GM19468 (cell line): ENCODE results near the gene RRP15.
"Not testable (repeated sequence)": the region's sequence is repeated elsewhere in the genome, so short reads cannot be mapped to it uniquely, and the experiment has no call there.

Experiments
- ATAC-seq: cut with Tn5 transposase; IDR thresholded peaks from one replicate; pipeline ENCODE4 v1.9.1; 2021; ENCODE audit warnings: mild to moderate bottlenecking, moderate library complexity, moderate number of reproducible peaks; ENCODE audit not compliant: unreplicated experiment; ENCODE audit errors: extremely low read depth

The RRP15 gene

DNA sequence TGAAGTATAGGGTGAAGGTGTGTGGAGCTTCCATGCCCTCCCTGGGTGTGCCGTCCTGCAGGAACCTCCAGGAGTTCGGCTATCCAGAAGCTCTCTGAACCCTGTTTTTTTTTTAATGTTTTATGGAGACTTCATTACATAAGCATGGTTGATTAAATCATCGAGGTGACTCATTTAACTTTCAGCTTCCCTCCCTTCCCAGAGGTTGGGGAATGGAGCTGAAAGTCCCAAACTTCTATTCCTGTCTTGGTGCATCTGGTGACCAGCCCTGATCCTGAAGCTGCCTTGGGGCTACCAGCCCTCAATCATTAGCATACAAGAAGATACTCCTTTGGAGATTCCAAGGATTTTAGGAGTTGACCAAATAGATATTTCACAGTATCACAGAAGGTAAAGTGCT is 9.5 kb downstream of the RRP15 start:
- ATAC-seq: no peak

DNA sequence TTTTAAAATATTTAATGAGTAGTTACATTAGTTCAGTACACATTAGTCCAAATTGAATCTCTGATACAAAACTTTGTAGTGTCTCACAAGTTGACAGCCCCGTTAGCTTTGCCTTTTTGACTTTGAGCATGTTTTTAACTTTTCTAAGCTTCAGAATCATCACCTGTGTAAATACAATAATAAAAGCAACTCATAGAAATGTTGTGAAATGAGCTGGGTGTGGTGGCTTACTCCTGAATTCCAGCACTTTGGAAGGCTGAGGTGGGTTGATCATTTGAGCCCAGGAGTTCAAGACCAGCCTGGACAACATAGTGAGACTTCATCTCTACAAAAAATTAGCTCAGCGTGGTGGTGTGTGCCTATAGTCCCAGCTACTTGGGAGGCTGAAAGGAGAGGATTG is 11.1 kb downstream of the RRP15 start:
- ATAC-seq: no peak

DNA sequence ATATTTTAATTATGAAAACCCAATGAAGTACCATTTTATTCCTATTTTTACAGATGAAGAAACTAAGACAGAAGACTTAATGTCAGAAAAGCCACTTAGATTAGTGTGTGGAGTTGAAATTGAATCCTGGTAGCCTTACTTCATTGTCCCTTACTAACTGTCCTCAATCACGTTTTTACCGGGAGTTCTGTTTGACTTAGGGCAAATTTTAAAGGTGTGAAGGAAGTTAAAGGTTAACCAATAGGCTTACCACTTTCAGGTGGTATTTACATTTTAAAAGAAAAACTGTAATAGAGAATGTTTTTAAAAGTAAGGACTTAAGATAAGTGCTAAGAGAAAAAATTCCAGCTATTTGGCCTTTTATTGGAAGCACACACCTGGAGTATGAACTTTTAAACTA is 12.4 kb downstream of the RRP15 start:
- ATAC-seq: no peak

DNA sequence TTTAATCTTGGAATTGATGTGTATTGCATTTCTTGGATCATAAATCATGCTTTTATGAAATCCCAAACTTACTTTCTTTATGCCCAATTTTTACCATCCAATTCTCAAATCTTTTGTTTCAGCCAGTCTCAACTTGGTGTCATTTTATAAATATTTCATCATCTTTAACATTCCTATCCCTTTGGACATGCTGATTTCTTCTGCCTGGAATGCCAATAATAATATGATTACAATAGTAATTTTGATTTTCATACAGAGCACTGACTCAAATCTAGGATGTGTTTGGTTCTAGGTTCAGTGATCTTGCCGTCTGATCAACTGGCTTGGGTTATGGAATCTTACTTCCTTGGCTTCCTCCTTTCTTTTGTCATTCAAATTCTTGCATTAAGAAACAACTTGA is 12.8 kb downstream of the RRP15 start:
- no peak for ATAC-seq

DNA sequence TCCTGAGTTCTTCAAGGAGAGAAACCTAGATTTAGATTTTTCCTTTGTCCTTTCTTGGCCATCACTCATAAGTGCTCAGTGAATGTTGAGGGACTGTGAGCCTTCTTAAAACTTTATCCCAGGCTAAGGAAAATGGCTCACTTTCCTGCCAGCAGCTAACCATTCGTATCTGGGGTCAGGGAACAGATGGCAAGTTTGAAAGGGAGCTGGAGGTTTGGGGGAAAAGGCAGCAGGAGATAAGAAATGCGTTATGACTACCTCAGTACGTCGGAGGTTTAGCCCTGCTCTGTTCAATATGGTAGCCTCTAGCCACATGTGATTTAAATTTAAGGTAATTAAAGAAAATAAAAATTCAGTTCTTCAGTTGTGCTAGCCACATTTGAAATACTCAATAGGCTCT is 13.3 kb downstream of the RRP15 start:
- no peak for ATAC-seq

DNA sequence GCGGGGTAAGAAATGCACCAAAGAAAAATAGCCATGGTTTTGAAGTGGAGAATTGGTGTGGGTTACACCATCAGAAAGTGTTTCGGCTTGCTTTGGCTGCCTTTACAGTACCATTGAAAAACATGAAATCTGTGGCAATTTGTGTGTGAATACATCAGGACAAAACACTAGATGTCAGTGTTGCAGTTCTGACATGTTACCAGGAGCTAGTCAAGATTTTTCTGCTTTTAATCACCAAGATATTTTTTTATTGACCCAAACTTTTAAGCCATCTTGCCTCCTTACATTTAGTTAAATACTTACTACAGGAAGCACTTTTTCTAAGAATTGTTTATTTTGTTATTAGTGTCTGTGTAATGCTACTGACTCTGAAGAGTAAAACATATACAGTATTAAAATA is 14.3 kb downstream of the RRP15 start:
- ATAC-seq: no peak

DNA sequence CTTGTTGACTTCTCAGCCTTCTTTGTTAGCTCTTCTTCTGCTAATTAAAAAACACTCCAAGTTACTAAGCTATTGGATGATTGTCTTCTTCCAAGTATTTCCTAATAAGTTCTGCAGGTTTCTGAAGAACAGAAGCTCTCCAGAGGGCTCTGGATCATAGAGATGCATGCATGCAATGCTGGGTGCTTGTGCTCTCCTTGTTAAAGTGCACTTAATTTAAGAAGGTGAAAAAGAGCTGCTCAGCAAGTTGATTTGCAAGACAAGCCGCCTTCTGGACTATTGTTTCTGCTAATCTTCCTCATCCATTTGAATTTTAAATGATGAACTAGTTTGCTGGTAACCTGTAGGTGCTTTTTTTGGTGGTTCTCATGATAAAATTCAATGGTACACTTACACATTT is 16.1 kb downstream of the RRP15 start:
- no peak for ATAC-seq

DNA sequence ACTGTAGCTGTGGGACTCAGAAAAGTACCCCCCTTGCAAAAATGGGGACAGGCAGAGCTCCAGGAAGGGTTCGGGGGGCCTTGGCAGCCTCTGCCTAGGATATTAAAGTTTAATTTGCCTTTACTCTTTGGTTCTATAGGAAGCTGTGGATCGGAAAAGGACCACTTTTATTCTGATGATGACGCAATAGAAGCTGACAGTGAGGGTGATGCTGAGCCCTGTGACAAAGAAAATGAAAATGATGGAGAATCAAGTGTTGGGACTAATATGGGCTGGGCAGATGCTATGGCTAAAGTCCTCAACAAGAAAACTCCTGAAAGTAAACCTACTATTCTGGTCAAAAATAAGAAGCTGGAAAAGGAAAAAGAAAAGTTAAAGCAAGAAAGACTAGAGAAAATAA is 17.1 kb downstream of the RRP15 start:
- no peak for ATAC-seq

DNA sequence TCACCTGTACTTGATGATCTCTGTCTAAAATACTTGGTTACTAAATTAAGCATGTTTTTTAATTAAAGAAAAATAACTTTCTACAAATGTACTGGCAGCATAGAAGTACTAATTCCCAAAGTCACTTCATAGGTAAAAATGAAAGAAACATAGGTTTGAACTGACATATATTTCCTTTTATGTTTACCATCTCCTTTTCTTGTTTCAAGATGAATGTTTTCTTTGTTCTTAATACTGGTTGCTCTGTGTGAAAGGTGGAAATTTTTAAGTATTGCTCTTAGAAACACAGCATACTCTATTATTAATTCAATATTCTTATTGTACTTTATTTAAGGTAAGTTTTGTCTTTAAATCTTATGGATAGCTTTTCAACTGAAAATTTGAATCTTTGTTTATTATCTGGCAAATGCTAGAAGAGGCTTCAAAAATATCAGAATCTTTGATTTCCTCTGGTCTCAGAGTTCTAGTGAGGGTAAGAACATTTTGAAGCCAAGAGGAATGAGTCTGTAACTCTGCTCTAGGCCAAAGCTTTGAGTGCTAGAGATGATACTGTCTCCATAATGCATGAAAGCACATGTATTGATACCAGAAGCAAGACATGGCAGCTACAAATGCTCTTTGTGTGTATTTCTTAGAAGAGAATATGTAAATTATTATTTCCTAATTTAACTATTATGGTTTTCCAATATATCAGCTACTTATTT is 18.2 kb downstream of the RRP15 start:
- ATAC-seq: no peak

DNA sequence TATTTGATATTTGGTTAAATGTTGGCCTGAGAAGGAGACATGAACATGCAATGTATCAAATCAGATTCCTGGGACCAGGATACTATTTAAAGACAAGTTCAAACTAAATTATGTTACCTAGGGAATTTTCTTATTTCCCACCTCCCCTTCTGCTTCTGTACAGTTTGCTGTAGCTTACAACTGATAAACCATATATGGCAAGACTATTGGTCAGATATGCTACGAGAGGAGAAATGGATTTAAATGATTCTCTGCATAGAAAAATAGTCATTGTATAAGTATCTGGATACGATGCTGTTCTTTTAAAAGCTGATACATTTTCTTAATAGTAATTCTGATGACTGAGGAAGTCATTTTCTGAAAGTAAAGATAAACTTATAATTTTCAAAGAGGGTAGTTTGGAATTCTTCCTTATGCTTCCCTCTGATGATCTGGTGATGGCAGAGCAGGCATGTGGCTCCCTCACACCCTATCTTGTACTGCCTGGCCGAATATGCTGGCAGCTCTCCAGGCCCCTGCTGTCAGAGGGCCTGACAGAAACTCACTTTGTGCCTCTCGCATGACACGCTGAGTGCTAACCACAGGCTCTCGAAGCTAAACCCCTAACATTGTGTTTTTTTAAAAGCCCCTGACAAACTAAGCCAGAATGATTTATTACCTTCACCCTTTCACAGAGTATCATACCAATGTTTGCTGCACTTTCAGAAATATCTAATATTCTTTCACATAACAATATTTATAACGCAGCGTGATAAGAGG is 19.4 kb downstream of the RRP15 start:
- peak; percentile 64 for ATAC-seq

DNA sequence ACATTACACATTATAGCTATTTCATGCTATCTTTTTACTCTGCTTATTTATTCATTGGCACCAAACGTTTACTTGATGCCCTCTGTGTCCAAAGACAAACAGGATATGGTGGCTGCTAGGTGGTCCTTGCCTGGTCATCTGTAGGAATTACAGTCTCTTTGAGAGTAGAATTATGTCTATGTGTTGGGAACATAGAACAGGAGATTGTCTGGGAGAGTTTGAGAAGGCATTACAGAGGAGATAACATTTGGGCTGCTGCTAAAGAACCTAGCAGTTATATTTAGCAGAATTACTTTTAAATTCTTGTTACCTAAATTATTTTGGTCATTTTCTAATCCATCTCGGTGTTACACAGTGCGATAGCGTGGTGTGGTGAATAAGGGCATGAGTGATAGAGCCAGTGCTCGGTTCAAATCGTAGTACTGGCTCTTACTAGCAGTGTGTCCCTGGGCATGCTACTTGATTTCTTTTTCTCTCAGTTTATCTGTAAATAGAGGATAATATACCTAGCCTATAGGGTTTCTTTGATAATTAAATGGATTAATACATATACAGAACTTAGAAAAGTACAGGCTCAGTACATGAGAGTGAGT is 20.5 kb downstream of the RRP15 start:
- ATAC-seq: no peak

DNA sequence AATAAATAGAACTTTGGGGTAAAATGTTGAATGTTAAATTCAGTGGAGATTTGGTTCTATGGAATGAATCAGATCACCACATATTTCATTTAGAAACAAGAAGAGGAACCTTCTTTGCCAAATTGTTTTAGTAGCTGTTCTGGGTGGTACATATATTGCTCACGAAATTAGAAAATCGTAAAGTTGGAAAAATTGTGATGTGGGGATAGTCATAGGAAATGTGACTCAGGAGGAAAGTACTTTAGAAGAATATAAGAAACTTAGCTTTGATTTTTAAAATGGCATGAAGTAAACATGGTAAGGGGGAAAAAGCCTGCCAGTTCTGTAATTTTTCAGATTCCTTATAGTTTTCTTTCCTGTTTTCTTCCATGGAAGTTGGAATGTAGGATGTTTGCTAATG is 27.4 kb downstream of the RRP15 start:
- no peak for ATAC-seq

DNA sequence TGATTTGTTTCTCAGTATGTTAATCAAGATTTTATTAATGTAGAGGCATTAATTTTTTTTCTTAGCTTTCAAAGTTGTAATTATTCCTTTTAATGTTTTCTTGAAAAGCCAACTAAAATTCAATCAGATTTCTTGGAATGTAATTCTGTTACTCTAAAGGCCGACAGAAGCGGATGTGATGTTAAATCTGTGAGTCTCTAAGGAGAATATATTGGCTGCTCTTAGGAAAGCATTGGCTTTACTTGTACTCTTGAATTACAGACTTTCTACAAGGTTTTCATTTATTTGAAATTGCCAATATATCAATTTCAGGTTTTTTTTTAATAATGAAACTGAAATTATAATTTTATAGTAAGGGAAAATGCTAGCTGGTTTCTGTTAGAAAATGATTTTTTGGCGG is 29.2 kb downstream of the RRP15 start:
- no peak for ATAC-seq

DNA sequence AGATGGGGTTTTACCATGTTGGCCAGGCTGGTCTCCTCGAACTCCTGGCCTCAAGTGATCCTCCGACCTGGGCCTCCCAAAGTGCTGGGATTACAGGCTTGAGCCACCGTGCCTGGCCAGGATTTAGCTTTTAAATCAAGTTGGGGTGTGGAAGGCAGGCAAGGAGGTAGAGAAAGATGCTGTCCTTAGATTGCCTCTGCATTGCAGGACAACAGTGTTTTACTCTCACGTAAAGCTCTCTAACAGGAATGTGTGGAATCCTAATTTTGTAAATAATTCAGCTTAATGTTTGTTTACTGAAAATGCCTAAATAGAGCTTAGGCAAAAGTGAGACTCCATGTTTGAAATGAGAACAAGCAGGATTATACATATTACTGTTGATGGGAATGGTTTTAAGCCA is 30.5 kb downstream of the RRP15 start:
- no peak for ATAC-seq

DNA sequence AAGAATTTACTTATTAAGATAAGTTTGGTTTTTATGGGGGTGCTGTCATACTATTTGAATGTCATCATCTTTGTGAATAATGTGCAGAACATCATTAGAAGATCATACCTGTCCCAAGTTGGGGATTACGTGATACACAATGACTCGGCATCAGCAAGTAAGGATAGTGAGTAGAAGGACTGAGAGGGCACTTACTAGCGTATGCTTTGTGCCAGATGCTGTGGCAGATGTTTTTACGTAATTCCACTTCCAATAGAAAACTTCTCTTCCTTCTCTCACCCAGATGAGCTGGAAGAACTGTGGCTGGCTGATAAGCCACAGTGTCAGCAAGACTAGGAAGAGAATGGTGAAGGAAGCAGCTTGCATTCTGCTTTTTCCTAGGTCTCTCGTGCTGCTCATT is 32.0 kb downstream of the RRP15 start:
- no peak for ATAC-seq

DNA sequence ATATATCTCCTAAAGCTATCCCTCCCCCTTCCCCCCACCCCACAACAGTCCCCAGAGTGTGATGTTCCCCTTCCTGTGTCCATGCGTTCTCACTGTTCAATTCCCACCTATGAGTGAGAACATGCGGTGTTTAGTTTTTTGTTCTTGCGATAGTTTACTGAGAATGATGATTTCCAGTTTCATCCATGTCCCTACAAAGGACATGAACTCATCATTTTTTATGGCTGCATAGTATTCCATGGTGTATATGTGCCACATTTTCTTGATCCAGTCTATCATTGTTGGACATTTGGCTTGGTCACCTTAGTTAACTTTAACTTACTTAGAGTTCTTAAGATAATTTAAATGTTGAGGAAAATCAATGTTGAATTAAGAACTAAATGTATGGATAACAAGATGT is 35.1 kb downstream of the RRP15 start:
- not testable (repeated sequence) for ATAC-seq

DNA sequence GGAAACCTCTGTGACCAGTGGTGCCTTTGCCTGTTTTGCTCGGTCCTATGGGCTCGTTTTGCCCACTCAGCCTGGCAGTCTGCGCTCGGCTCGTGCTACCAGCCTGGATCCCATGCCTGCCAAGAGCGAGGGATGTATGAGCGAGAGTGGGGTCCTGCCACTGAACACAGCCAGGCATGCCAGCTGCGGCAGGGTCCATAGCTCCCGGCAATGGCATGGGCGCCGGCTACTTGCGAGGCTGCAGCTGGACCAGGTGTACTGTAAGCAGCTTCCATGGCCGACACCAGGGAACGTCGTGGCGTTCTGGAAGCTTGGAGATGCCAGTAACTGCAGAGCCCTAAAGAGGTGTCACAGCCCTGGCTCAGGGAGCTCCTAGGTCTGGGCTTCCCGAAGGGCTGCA is 37.7 kb downstream of the RRP15 start:
- ATAC-seq: no peak

DNA sequence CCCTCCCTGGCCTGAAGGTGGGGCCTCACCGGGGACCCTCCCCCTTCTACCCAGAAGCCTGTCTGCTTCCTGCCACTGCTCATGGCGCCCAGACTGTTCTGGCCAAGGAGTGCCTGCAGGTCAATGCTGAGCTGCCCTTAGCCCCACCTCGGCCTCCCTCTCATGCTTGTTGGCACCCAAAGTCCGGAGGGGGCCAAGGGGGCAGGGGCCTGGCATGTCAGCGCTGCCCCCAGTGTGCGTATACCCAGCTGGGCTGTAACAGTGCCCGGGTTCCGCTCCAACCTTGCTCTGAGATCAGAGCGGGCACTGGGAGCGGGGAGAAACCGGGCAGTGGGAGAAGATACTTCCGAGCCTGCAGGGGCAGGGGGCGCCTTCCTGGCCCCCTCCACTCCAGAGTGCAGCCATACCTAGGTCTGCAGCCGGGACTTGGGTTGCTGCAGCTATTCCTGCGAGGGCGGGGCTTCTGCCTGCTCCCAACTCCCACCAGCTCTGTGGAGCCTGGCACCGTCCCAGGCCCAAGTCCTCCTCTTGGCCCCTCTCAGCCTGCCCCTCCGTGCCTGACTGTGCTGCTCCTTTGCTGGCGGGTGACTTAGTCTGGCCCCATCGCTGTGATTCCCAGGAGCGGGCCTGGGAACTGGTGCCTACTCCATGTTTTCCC is 38.6 kb downstream of the RRP15 start:
- no peak for ATAC-seq

DNA sequence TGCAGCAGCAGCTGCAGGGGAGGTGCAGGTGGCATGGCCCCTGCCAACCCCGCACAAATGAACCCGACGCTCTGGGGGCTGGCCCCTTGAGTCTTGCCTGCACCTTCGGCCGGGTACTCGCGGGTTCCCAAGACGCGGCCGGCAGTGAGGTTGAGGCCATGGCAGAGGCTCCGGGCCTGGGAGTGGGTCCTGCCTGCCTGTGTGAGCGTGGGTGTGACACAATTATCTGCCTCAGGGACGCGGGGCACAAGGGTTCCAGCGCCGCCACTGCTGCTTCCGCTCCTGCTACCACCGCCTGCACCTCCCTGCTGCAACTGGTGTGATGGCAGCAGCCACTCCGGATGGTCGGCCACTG is 39.1 kb downstream of the RRP15 start:
- ATAC-seq: no peak

DNA sequence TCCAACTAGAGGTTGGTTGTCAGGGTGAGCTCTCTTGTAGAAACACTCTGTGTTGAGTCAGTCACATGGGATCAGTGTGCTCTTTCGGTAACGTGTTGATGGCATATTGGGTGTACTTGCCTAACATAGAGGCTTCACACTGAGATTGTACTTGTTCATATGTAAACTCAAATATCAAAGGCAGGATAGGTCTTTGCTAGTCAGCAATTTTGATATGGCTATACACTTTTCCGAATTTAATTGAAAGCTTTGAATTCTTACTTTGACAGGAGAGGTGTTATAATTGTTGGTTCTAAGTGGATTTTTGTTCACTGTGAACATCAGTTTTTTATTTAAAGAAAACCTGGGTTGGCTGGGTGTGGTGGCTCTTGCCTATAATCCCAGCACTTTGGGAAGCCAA is 43.7 kb downstream of the RRP15 start:
- ATAC-seq: no peak

DNA sequence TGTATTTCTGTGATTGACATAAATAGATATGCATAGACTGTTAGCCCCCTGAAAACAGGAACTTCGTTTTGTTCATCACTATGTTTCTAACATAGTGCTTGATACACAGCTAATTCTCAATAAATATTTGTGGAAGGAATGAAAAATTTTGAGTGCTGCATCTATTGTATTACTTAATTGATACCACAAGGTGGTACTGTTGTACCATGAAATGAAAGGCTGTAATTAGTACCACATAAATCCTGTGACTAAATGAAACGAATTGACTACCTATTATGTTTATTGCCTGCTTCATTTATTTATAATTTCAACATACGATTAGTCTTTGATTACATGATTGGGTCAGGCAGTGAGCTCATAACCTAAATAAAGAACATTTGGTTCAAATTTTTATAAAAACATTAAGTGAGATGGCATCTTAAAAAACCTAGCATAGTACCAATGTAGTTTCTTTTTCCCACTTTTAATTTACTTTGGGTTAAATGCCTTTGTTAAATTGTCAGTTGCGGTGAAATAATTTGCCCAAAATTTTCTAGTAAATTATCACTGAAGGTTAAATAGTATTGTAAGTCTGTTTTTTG is 45.0 kb downstream of the RRP15 start:
- no peak for ATAC-seq
